HK-2 (cell line): ENCODE results near the gene MPDZ.

Experiments
- DNase-seq: peaks from one replicate; pipeline ENCODE4 v3.0.0-alpha.2; 2018; ENCODE audit not compliant: unreplicated experiment

Gene MPDZ

GRCh38 chr9:13181652-13182051, 97.8 kb downstream of the MPDZ start:
- DNase-seq: no peak

- no peak for DNase-seq
These were observed 100.2 kb downstream of the MPDZ start for GRCh38 chr9:13179257-13179656.

- no peak for DNase-seq
These were observed 103.8 kb downstream of the MPDZ start for GRCh38 chr9:13175732-13176131.

DNA sequence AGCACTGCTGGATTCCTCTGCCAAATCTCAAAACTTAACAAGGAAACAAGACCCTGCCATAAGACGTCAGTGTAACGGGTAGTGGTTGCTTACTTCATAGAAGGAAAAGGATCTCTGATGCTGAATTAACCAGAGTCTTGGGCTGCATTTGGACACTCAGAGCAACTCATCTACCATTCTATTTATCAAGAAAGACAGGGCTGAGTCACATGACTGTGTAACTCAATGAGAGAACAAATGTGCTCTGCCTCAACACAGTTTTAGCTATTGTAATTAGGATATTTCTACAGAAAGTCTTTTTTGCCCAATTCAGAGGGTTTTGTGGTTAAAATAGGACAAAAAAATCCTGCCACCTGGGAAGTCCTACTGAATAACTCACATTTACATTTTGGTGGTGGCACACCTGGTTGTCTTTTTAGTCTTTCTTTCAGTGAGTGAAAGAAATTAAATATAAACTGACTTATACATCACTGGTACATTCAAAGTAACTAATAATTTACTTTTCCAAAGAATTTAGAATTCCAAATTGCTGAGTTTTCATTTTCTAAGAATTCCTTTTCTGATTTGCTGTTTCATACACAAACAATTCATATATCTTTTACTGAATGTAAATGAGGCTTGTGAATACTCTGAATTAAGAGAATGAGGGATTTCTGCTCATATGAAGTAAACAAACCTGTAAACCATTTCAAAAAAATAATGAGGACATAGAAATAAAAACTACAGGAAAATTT, 104.4 kb downstream of the MPDZ start:
- DNase-seq: no peak

DNA sequence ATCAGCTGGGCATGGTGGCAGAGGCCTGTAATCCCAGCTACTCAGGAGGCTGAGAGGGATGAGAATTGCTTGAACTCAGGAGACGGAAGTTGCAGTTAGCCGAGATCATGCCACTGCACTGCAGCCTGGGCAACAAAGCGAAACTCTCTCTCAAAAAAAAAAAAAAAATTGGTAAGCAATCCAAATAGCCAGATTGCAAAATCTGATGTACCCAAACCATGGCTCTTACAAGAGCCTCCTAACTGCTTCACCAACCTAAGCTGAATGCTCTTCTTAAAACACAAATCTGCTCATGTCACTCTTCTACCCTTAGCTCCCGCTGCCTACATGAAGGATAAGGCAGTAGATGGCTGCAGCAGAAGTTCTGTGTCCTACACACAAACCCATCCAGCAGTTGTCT, 105.9 kb downstream of the MPDZ start:
- DNase-seq: no peak

- no peak for DNase-seq
These were observed 108.2 kb downstream of the MPDZ start for GRCh38 chr9:13171261-13171660.

DNA sequence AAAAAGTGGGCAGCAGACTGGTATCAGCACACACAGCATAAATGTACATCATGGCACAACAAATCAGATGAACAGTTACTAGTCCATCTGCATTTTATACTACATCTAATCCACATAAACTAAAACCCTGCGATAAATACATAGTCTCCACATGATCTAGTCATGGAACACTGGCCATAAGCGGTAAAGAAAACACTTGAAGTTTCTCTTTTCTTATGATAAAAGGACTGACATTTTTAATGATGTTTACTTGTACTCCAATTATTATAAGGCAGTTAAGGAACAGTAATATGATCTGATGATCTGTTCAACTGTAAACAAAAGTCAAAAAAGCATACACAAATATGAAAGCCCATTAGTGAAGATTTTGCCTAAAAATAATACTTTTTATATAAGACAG, 112.5 kb downstream of the MPDZ start:
- DNase-seq: no peak

DNA sequence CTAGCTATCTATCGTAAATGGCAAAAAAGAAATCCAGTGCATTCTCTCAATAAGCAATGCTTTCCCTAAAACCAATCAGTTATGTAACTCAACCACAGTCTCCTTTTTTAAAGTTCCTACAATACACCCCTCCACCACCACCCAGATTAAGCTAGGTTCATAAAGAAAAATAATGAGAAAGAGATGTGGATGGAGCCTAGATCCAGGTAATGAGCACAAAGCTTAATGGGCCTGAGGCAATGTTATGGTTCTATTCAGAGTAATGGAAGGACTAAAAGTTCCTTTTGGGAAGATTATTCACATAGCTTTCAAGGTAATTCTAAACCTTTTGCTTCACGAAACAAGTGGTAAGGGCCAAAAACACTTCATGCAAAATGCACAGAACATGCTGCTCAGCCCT, 113.5 kb downstream of the MPDZ start:
- no peak for DNase-seq

GRCh38 chr9:13165236-13165945, 114.1 kb downstream of the MPDZ start:
- DNase-seq: no peak

DNA sequence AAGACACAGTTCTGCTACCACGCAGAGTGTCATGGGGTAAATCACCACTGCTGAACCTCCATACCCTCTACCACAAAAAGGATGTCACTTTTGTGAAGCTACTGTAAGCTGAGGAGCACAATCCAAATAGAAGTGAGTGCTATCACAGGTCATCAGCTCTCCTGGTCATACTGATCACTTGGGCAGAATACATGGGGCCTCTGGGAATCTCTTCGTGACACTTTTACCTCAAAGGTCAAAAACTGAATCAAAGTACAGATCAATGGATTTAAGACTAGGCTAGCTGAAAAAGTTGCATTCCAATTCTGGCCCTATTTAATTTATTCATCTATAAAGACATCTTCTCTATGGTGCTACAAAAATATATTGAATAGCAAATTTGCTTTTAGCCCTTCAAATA, 115.5 kb downstream of the MPDZ start:
- no peak for DNase-seq

GRCh38 chr9:13163287-13163686, 116.2 kb downstream of the MPDZ start:
- no peak for DNase-seq

DNA sequence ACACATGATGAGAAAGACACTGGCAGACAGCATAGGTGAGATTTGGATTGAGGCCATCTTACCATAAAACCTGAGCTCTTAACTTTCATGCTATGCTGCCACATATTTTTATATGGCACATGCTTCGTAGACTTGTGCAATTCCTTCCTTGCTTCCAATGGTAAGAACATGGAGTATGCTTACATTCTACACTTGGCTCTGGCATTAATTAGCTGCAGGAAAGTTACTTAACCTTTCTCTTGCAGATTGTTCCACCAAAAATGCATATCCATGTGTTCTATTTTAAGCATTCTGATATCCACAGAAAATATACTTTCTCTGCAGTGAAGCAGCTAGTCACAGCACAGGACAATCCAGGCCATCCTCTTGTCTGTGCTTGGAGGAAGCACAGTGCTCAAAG, 119.4 kb downstream of the MPDZ start:
- no peak for DNase-seq

DNA sequence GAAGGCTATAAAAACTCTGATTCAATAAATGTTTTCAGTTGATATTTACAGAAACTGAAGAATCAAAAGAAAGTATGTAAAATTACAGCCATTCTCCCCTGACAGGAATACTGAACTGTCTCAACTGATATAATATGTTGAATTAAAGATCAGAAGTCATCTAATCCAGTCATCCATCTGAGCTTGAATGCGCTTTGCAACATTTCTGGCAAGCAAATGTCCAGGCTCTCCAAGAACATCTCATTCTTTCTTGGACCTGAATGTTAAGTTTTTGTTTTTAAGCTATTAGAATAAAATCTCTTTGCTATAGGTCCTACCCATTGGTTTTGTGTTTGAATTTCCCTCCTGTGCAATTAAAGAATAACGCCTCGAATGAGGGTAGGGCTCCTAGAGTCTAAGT, 120.5 kb downstream of the MPDZ start:
- no peak for DNase-seq

DNA sequence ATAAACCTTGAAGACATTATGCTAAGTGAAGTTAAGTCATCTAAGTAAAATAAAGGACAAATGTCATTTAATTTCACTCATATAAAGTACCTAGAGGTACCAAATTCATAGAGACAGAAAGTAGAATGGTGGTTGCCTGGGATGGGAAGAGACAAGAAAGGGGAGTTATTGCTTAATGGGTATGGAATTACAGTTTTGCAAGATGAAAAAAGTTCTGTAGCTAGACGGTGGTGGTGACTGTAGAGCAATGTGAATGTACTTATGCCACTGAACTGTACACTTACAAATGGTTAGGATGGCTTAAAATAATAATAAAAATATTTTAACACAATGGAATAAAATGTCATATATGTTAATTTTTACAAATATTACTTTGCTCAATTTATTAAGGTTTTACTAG, 128.0 kb downstream of the MPDZ start:
- no peak for DNase-seq

GRCh38 chr9:13149454-13149853, 130.0 kb downstream of the MPDZ start:
- no peak for DNase-seq

GRCh38 chr9:13146840-13147239, 132.7 kb downstream of the MPDZ start:
- DNase-seq: no peak

DNA sequence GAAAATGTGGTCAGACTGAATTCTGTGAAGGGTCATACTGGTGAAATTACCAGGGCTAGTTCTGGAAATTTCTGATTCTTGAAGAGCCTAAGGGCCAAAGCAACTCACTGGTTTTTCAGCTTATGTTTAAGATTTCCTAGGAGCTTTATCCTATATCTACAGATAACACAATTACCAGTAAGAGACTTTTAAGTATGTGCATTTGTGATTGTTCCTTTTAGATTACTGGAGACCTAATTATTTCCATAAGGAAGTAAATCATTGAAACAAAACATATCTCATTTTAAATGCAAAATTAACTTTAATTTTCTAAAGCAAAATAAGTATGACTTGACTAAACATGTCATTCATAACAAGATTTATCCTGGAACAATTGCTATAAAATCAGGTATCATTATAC, 134.2 kb downstream of the MPDZ start:
- no peak for DNase-seq

GRCh38 chr9:13144166-13144775, 135.2 kb downstream of the MPDZ start:
- DNase-seq: no peak

DNA sequence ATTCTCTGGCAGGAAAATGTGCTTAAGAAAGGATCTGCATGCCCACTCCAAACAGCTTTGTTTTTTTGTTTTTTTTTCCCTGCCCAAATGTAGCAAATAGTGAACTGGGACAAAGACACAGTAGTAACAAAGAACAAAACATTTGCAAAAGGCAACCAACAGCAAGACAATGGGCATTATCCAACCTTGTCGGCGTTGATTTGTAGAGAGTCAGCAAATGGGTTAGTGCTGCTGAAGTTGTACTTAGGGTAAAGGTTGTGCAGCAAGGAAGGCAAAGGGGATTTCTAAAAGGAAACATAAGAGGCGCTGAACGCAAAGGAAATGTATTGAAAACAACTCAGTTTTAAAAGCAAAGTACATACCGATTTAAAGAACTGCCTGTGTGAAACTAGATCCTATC, 136.2 kb downstream of the MPDZ start:
- DNase-seq: no peak

DNA sequence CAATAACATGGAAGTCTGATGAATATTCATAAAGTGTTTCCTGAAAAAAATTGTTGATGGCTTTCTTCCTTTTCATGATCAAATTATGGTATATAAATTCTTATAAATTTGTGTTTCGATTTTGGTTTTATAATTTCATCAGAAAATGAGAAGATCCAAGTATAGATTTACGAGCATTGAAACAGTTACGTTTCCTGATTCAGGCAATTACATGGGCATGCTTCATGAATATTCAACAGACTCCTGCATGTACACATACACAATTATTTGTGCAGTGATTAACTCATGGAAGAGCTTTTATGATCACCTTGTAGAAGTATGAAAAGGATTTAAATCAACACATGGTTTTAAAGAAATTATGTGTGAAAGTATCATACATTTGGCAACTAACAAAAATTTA, 136.7 kb downstream of the MPDZ start:
- no peak for DNase-seq

DNA sequence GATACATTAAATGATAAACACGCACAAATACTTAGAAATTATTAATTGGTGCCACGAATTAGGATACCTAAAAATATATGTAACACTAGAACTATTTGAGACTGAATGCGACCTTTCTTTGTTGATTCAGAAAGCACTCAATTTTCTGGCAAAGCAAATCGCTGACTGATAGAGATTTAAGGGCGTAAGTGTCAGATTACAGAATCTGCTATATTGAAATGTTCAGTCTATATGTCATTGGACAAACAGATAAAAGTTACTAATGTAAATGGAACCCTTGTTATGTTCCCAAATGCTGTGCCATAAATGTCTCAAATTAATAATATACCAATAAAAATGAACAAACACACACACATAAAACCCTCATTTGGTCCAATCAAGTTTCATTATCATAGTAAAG, 137.9 kb downstream of the MPDZ start:
- DNase-seq: no peak

GRCh38 chr9:13140843-13141592, 138.5 kb downstream of the MPDZ start:
- DNase-seq: no peak
